Stimulated activated CD8-positive, alpha-beta memory T cell treated with anti-CD3 and anti-CD28 coated beads, Interleukin-12 subunit alpha, Interleukin-12 subunit beta, amount 100 ng/mL, for 24 hours (primary cell): ENCODE data around the gene EPHA7.

Experiments
- DNase-seq: peaks from one replicate; pipeline ENCODE4 v3.0.0-alpha.2; 2020; ENCODE audit errors: extremely low read depth

EPHA7 gene

DNA sequence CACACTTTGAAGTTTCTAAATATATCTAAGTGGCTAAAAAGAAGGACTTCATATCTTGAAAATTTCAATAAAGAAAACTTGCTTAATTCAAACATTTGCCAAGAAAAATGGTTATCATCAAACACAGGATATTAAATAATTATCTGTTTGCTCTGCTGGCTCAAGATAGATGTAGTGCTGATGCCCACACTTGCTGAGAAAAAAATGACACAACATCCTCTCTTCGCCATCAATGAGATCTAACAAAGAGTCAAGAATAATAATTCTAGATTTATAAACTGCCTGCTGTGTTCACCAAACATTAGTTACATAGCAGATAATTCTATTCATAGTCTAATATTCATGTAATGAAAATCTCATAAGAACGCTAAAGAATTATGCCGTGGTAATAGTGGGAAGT lies 93.6 kb downstream of the EPHA7 start:
- no peak for DNase-seq

GRCh38 chr6:93323630-93324029 lies 95.7 kb downstream of the EPHA7 start:
- no peak for DNase-seq

- no peak for DNase-seq
Observed at GRCh38 chr6:93322651-93323050, 96.7 kb downstream of the EPHA7 start.

DNA sequence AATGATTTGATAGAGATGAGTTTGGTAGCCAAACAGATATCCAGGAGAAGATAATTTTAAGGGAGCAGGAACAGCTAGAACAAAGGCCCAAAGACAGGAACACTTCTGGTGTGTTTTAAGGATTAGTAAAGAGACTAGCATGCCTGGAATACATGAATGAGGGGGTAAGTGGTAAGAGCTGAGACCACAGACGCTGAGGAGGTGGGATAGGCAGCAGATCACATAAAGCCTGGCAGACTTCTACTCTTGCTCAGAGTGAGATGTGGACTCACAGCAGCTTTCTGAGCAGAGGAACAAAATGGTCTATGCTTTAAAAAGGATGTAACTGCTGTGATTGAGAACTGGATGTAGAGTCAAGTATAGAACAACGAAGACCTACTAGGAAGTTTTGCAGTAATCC lies 100.1 kb downstream of the EPHA7 start:
- no peak for DNase-seq

GRCh38 chr6:93318121-93318520 lies 101.2 kb downstream of the EPHA7 start:
- DNase-seq = no peak

- no peak for DNase-seq
Observed at GRCh38 chr6:93317592-93317991, 101.8 kb downstream of the EPHA7 start.

- DNase-seq = no peak
Observed at GRCh38 chr6:93307505-93308409, 111.6 kb downstream of the EPHA7 start.

- no peak for DNase-seq
Observed at GRCh38 chr6:93305088-93305487, 114.3 kb downstream of the EPHA7 start.

DNA sequence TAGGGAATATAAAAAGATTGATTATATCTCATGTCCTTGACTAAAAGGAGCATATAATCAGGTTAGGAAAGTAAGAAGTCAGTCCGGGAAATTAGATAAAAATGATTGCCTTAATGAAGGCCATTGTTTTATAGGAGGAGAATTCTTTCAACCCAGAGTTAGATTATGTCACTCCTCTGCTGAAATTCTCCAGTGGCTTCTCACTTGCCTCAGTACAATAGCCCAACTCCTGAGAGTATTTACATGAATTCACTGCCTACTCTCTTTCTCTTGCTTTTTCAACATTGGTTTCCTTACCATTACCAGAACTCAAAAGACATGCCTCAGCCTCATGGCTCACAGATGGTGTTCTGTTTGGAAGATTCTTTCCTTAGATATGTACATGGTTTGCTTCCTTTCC lies 114.9 kb downstream of the EPHA7 start:
- DNase-seq = no peak

DNA sequence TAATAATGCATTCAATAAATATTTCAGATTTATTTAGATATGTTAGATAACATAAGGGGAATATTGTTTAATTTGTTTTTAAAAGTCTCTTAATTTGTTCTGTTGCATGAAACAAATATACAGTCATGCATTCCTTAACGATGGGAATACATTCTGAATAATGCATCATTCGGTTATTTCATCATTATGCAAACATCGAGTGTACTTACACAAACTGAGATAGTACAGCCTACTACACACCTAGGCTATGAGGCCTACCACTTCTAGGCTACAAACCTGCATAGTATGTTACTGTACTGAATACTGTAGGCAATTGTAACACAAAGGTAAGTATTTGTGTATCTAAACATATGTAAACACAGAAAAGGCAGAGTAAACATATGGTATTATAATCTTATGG lies 118.7 kb downstream of the EPHA7 start:
- DNase-seq = no peak

DNA sequence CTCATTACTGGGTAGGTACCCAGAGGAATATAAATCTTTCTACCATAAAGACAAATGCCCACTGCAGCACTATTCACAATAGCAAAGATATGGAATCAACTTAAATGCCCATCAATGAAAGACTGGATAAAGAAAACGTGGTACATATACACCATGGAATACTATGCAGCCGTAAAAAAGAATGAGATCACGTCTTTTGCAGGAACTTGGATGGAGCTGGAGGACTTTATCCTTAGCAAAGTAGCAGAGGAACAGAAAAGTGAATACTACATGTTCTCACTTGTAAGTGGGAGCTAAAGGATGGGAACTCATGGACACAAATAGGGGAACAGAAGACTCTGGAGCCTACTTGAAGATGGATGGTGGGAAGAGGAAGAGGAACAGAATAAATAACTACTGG lies 119.7 kb downstream of the EPHA7 start:
- DNase-seq = no peak

GRCh38 chr6:93295631-93296030 lies 123.7 kb downstream of the EPHA7 start:
- DNase-seq = no peak

GRCh38 chr6:93294879-93295278 lies 124.5 kb downstream of the EPHA7 start:
- no peak for DNase-seq

- DNase-seq = no peak
Observed at GRCh38 chr6:93293872-93294271, 125.5 kb downstream of the EPHA7 start.

DNA sequence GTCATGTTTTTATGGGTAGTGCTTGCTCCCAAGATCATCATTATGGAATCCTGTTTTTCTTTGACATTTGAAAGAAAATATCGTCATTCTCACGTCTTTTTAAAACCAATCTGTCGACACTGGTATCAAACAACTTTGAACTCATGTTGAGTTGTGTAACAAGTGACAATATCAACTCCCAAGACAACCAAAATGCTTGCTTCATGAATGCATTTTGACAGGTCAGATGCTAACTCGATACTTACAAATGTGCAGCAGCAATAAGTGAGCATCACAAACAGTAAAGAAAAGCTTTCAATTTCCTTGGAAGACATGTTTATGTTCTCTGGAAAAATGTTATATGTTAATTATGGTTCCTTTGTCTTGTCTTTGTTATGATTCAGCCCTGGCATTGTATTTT lies 125.9 kb downstream of the EPHA7 start:
- no peak for DNase-seq

GRCh38 chr6:93282521-93283031 lies 136.8 kb downstream of the EPHA7 start:
- DNase-seq = no peak

DNA sequence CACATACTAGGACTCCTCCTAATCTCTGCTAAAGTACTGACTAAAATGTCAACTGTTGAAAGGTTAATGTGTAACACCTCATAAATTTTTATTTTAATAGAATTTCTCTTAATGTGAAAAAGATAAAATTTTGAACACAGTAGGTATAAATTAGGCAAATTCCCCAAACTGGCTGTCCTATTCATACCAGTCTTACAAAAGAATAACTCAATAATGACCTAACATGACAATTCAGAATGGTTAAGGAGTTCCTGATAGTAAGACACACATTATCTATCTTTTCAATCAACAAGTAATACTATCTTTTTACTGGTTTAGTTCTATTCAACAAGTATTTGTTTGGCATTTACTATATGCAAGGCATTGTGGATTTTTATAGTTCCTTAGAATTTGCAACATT lies 141.1 kb downstream of the EPHA7 start:
- no peak for DNase-seq

DNA sequence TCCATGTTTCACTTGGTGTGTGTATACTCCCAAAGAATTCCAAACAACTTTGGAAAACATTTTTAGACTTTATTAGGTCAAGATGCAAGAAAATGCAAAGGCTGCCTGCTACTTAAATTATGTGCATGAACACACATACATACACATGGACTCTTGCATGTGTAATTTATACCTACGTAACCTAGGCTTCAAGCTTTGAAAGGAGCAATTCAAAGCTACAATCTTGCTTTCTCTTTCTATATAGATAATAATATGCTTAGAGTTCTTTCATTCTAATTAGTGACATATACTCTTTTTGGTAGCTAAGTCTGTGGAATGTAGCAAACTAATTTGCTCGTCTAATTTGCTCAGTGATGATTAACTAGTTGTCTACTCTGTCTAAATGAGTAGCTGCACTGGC lies 146.5 kb downstream of the EPHA7 start:
- no peak for DNase-seq

- DNase-seq = no peak
Observed at GRCh38 chr6:93272211-93272610, 147.1 kb downstream of the EPHA7 start.

- DNase-seq = no peak
Observed at GRCh38 chr6:93266116-93266817, 153.1 kb downstream of the EPHA7 start.

- DNase-seq = no peak
Observed at GRCh38 chr6:93260881-93261280, 158.5 kb downstream of the EPHA7 start.

DNA sequence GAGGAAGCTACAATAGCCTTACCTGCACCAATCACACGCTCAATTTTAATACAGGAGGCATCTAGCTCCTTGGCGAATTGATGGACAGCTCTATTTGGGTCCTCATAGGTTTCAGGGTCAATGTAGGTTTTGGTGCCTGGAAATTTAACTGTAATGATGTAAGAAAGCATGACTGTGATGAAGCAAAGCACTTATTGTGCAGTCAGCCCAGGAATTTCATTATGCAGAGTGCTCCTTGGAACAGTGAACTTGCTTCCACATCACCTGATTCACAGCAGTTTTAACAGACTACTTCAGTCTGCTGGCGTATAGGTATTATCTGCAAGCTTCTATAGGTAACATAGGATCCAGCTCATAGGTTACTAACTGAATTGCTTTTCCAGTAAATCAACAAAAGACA lies 160.0 kb downstream of the EPHA7 start:
- DNase-seq = no peak

DNA sequence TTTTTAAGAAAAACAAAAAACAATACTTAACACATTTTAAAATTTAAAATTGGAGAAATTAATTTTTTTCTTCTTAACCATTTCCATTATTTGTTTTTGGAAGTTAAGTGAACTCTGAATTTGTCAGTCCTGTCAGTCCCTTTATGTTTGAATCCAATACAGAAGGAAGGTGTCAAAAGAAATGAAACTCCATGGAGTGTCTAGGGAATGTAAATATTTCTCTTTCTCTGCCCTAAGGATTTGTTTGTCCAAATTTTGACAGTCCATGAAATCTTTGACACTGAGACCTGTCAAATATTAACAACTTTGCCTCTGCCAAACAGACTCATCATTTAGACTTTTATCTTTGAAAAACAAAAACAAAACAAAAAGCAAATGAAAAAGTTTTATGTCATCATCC lies 166.4 kb downstream of the EPHA7 start:
- no peak for DNase-seq
